Skeletal muscle tissue (tissue), 4 donors: ENCODE results near the gene CCDC183. TPM values are rescaled to one million over a fixed set of nuclear protein-coding genes. Genes with fewer than 3 reads are reported as not detected.
A peak's percentile ranks its signal among the peaks of the same experiment; 100 is the strongest.
"Not testable (repeated sequence)": the region's sequence is repeated elsewhere in the genome, so short reads cannot be mapped to it uniquely, and the experiment has no call there.

Experiments used
- H3K27ac ChIP-seq: one replicate; pipeline ENCODE4 v1.7.0; 2013; ENCODE audit warnings: mild to moderate bottlenecking, low read depth, low read length, inconsistent platforms
- H3K27me3 ChIP-seq, 3 donors: one replicate each; pipeline ENCODE4 v1.7.0; 2013; ENCODE audit warnings: low read length in 3 of 3; ENCODE audit not compliant: control insufficient read depth in 3 of 3, insufficient read depth in 3 of 3
- H3K36me3 ChIP-seq, 3 donors: one replicate each; pipeline ENCODE4 v1.7.0; 2013; ENCODE audit warnings: low read length in 3 of 3; ENCODE audit not compliant: control insufficient read depth in 3 of 3, insufficient read depth in 3 of 3
- H3K4me1 ChIP-seq, 3 donors: one replicate each; pipeline ENCODE4 v1.7.0; 2013; ENCODE audit warnings: low read length in 3 of 3, mild to moderate bottlenecking in 3 of 3; ENCODE audit not compliant: control insufficient read depth in 3 of 3, insufficient read depth in 3 of 3
- H3K4me3 ChIP-seq, 3 donors: one replicate each; pipeline ENCODE4 v1.7.0; 2013; ENCODE audit warnings: low read length in 3 of 3
- H3K9ac ChIP-seq, 3 donors: one replicate each; pipeline ENCODE4 v1.7.0; 2013; ENCODE audit warnings: low read length in 3 of 3, mild to moderate bottlenecking in 3 of 3, moderate library complexity in 2 of 3, low read depth in 1 of 3
- H3K9me3 ChIP-seq, 3 donors: one replicate each; pipeline ENCODE4 v1.7.0; 2013; ENCODE audit warnings: low read length in 3 of 3; ENCODE audit not compliant: control insufficient read depth in 3 of 3
- total RNA-seq: library from RNA; depleted of rRNA; stranded (reverse); fragments of >200 nt; gene quantifications from one replicate; pipeline ENCODE4 v1.2.3, GENCODE V29; 2014
- donor health status: Osteomylitis.

The CCDC183 gene
- total RNA-seq, 1 donor from 2014 or later, result 1.0 TPM

GRCh38 chr9:136843801-136844740, 47.9 kb downstream of the CCDC183 start:
- H3K9ac ChIP-seq, result peak overlapping the region in 1 of 3 donors; percentile 16
- H3K4me1 ChIP-seq, result peaks cover 26 to 39% (median 38%) of the 10 kb centered on the region in 3 donors
- H3K4me3 ChIP-seq, H3K36me3 ChIP-seq, H3K27ac ChIP-seq, H3K9me3 ChIP-seq: not testable (repeated sequence)
- peaks cover 7 to 24% (median 10%) of the 10 kb centered on the region in 3 donors for H3K27me3 ChIP-seq

GRCh38 chr9:136844761-136845464, 48.8 kb downstream of the CCDC183 start:
- Histone ChIP-seq H3K27ac (no peak overlapping the region), H3K9me3 (no peaks in the 10 kb centered on the region), H3K9ac (no peak overlapping the region), H3K27me3 (peaks cover 7 to 24% (median 10%) of the 10 kb centered on the region in 3 donors), H3K4me1 (peaks cover 28 to 46% (median 41%) of the 10 kb centered on the region in 3 donors), H3K4me3 (no peak overlapping the region), H3K36me3 (peaks cover 0 to 3% (median under 1%) of the 10 kb centered on the region in 3 donors)

GRCh38 chr9:136845465-136846260, 49.5 kb downstream of the CCDC183 start:
- no peak overlapping the region for H3K4me3 ChIP-seq
- H3K27me3 ChIP-seq, result peaks cover 7 to 24% (median 10%) of the 10 kb centered on the region in 3 donors
- peaks cover 34 to 51% (median 47%) of the 10 kb centered on the region in 3 donors for H3K4me1 ChIP-seq
- H3K27ac ChIP-seq, result no peak overlapping the region
- H3K9ac ChIP-seq, result no peak overlapping the region
- H3K9me3 ChIP-seq, result no peaks in the 10 kb centered on the region
- peaks cover 0 to 7% (median 0%) of the 10 kb centered on the region in 3 donors for H3K36me3 ChIP-seq

GRCh38 chr9:136846376-136847087, 50.4 kb downstream of the CCDC183 start:
- Histone ChIP-seq H3K4me3 (no peak overlapping the region), H3K9ac (peak overlapping the region in 1 of 3 donors; percentile 16), H3K36me3 (peaks cover 5 to 14% (median 6%) of the 10 kb centered on the region in 3 donors), H3K27ac (no peak overlapping the region), H3K27me3 (peaks cover 7 to 24% (median 10%) of the 10 kb centered on the region in 3 donors), H3K9me3 (no peaks in the 10 kb centered on the region), H3K4me1 (peaks cover 40 to 51% (median 47%) of the 10 kb centered on the region in 3 donors)

- Histone ChIP-seq H3K9ac (peak overlapping the region in 2 of 3 donors; percentile 80 to 95), H3K4me1 (peaks cover 39 to 51% (median 47%) of the 10 kb centered on the region in 3 donors), H3K9me3 (no peaks in the 10 kb centered on the region), H3K4me3 (peak overlapping the region; percentile 89 to 96 (median 95)), H3K36me3 (peaks cover 6 to 17% (median 7%) of the 10 kb centered on the region in 3 donors), H3K27me3 (peaks cover 7 to 24% (median 10%) of the 10 kb centered on the region in 3 donors), H3K27ac (peak overlapping the region; percentile 81)
Observed at GRCh38 chr9:136847088-136847825, 51.1 kb downstream of the CCDC183 start.

GRCh38 chr9:136847826-136848392, 51.8 kb downstream of the CCDC183 start:
- H3K4me1 ChIP-seq, result peaks cover 42 to 52% (median 45%) of the 10 kb centered on the region in 3 donors
- H3K36me3 ChIP-seq, result peaks cover 6 to 17% (median 7%) of the 10 kb centered on the region in 3 donors
- H3K27me3 ChIP-seq, result peaks cover 7 to 24% (median 10%) of the 10 kb centered on the region in 3 donors
- peak overlapping the region; percentile 80 to 95 (median 84) for H3K9ac ChIP-seq
- H3K27ac ChIP-seq, result peak overlapping the region; percentile 81
- H3K9me3 ChIP-seq, result no peaks in the 10 kb centered on the region
- peak overlapping the region; percentile 89 to 96 (median 95) for H3K4me3 ChIP-seq

GRCh38 chr9:136848393-136849037, 52.4 kb downstream of the CCDC183 start:
- H3K4me1 ChIP-seq, result peaks cover 37 to 46% (median 40%) of the 10 kb centered on the region in 3 donors
- no peaks in the 10 kb centered on the region for H3K9me3 ChIP-seq
- H3K36me3 ChIP-seq, result peaks cover 6 to 17% (median 7%) of the 10 kb centered on the region in 3 donors
- H3K27ac ChIP-seq, result peak overlapping the region; percentile 81
- H3K4me3 ChIP-seq, result peak overlapping the region; percentile 89 to 96 (median 95)
- peak overlapping the region; percentile 80 to 95 (median 84) for H3K9ac ChIP-seq
- peaks cover 7 to 24% (median 10%) of the 10 kb centered on the region in 3 donors for H3K27me3 ChIP-seq
